ENCODE measurements around the gene SRM.

DNA sequence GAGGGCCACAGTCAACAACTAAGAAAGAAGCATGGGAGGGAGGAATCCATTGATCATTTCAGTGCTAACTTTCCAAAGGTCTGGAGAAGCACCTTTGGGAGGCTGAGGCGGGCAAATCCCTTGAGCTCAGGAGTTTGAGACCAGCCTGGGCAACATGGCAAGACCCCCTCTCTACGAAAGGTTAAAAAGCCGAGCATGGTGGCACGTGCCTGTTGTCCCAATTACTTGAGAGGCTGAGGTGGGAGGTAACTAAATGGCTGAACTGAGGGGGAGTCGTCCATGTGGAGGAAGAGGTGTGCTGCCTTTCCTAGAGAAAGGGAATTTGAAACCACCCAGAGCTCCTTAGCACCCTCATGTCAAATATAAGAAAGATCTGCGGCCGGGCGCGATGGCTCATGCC, 29.0 kb downstream of the SRM start:
- TF ChIP-seq CTCF (IDR thresholded peaks at IDR 0.05; ENCODE audit: low read length) (no peak), EZH2 (IDR thresholded peaks at IDR 0.05; ENCODE audit: borderline replicate concordance, low read length) (no peak)
